ENCODE data around the gene AFDN. TPM values are rescaled to one million over a fixed set of nuclear protein-coding genes. Genes with fewer than 3 reads are reported as not detected.

Gene AFDN
- total and polyA plus RNA-seq, 2 of the 8 experiments (the other 6 are each of a cell fraction or from before 2014, with no cell fraction given): 53.4 to 192 TPM

- Histone ChIP-seq H3K4me1 (replicated peaks in 1 of 4; ENCODE audit: control insufficient read depth in 3 of 4, insufficient read depth in 4 of 4, low read length in 3 of 4) (peaks cover 0 to 4% (median under 1%) of the 10 kb centered on the region in 4 experiments; a peak in 4 of 7 replicates), H3K4me2 (ENCODE audit: insufficient read depth in 1 of 2, low read depth in 2 of 2, low read length in 2 of 2) (no peak overlapping the region), H4K20me1 (replicated peaks in 1 of 2; ENCODE audit: control insufficient read depth in 1 of 2, insufficient read depth in 2 of 2, low read length in 2 of 2) (peaks cover 2 to 8% of the 10 kb centered on the region in 2 experiments), H2AFZ (ENCODE audit: low read length) (no peak overlapping the region), H2BK5ac (ENCODE audit: low read depth, low read length) (no peak overlapping the region), H3K4ac (replicated peaks; ENCODE audit: insufficient read length, low read depth, low read length) (no peak overlapping the region), H3K36me3 (ENCODE audit: control insufficient read depth in 2 of 4, insufficient read depth in 4 of 4, low read length in 3 of 4) (peaks cover 4 to 59% (median 31%) of the 10 kb centered on the region in 4 experiments; a peak in 7 of 8 replicates), H3K23me2 (ENCODE audit: low read depth, low read length) (no peaks in the 10 kb centered on the region), H3K18ac (ENCODE audit: extremely low read depth, low read length) (no peak overlapping the region), H4K91ac (replicated peaks; ENCODE audit: insufficient read length, low read length) (no peak overlapping the region), H3K79me2 (ENCODE audit: control insufficient read depth in 1 of 2, insufficient read depth in 2 of 2, low read length in 2 of 2) (no peaks in the 10 kb centered on the region), H2BK15ac (ENCODE audit: low read length) (no peak overlapping the region), H2BK120ac (replicated peaks; ENCODE audit: low read depth, low read length) (no peak overlapping the region), H3K56ac (replicated peaks; ENCODE audit: insufficient read length, low read depth, low read length) (no peak overlapping the region), H3K27me3 (replicated peaks in 1 of 4; ENCODE audit: control insufficient read depth in 3 of 4, extremely low read depth in 1 of 4, insufficient read depth in 3 of 4, low read length in 3 of 4) (no peaks in the 10 kb centered on the region), H2BK12ac (ENCODE audit: low read depth, low read length) (no peak overlapping the region), H3K9ac (replicated peaks in 1 of 4; ENCODE audit: extremely low read depth in 1 of 4, low read depth in 3 of 4, low read length in 3 of 4) (no peak overlapping the region), H4K5ac (ENCODE audit: insufficient read length, low read depth, low read length) (no peak overlapping the region), H2BK20ac (ENCODE audit: low read length) (no peak overlapping the region), H3K27ac (ENCODE audit: low read depth, low read length) (no peak overlapping the region), H2AK5ac (ENCODE audit: low read depth, low read length) (no peak overlapping the region), H3K4me3 (ENCODE audit: extremely low read depth in 1 of 4, insufficient read depth in 2 of 4, low read depth in 3 of 4, low read length in 4 of 4) (no peak overlapping the region), H3K23ac (ENCODE audit: insufficient read length) (no peak overlapping the region), H3K14ac (ENCODE audit: insufficient read length) (no peak overlapping the region), H4K8ac (ENCODE audit: extremely low read depth, insufficient read depth, low read length) (no peak overlapping the region), H3K79me1 (ENCODE audit: low read depth, low read length) (no peaks in the 10 kb centered on the region), H3K9me3 (ENCODE audit: insufficient read depth in 2 of 2, low read depth in 1 of 2, low read length in 1 of 2) (no peaks in the 10 kb centered on the region)
- ChIA-PET CTCF (ENCODE audit: partially characterized antibody) (interaction anchor here (0.6 to 3.0 kb wide), 32 partner anchors 8 to 386 kb away, joined by 3 to 19 read pairs (median 5); no protein-coding TSS in a partner anchor), POLR2A (ENCODE audit: partially characterized antibody) (interaction anchor here (1.5 kb wide), 1 partner anchor 16 kb away, joined by 5 read pairs; no protein-coding TSS in a partner anchor)
- peak; percentile 29 to 85 for DNase-seq (ENCODE audit: low read depth in 1 of 2, low spot score in 2 of 2)
- FAIRE-seq: peak; percentile 87
- 67% methylated on average over 6 of the region's 6 CpGs; no CpG with 5 or more reads in 1 of the 2 experiments for WGBS, 2 experiments (ENCODE audit: extremely low coverage in 1 of 2, insufficient coverage in 1 of 2, insufficient read length in 1 of 2, insufficient replicate concordance in 2 of 2, low coverage in 1 of 2, low lambda C conversion rate in 2 of 2, missing lambda C conversion rate in 1 of 2)
- TF ChIP-seq SAP30 (IDR thresholded peaks at IDR 0.05; ENCODE audit: insufficient read depth, insufficient replicate concordance, low read length) (no peak), CTCF (IDR thresholded peaks at IDR 0.05; ENCODE audit: control extremely low read depth in 1 of 3, insufficient read depth in 1 of 3, low read depth in 1 of 3, low read length in 3 of 3) (peak; percentile 81 to 86 (median 86)), JUN (IDR thresholded peaks at IDR 0.05; ENCODE audit: low read depth, low read length) (no peak), ATF2 (IDR thresholded peaks at IDR 0.05; ENCODE audit: low read length) (no peak), POU5F1 (IDR thresholded peaks at IDR 0.05; ENCODE audit: low read depth, low read length) (no peak), GABPA (IDR thresholded peaks at IDR 0.05; ENCODE audit: borderline replicate concordance, insufficient read depth, low read length) (peak; percentile 25; the same call in 1 of the 2 replicates), RXRA (IDR thresholded peaks at IDR 0.05; ENCODE audit: insufficient read depth, low read depth, low read length) (no peak), RAD21 (IDR thresholded peaks at IDR 0.05 in 1 of 2, conservative IDR thresholded peaks at IDR 0.05 in 1 of 2; ENCODE audit: low read depth in 2 of 2, low read length in 2 of 2) (peak; percentile 67 to 70)
Observed at GRCh38 chr6:167968091-167968490, 141.4 kb downstream of the AFDN start.

Measured in H1 (cell line).